GM13977 (cell line): ENCODE results near the gene ZNF235.

Experiments used
- DNase-seq: peaks from one replicate; pipeline ENCODE4 v3.0.0; 2012; ENCODE audit warnings: low spot score
- CTCF ChIP-seq: IDR thresholded peaks from 2 replicates; pipeline ENCODE4 v1.5.1; 2012; ENCODE audit warnings: mild to moderate bottlenecking, control low read depth; ENCODE audit not compliant: insufficient read depth; ENCODE audit errors: extremely low read depth, missing control alignments
- in situ Hi-C: fragments of 300-500 bp; cut with MboI; formaldehyde crosslinking; loops from one replicate; pipeline ENCODE4 v1.12.0; 2022; ENCODE audit warnings: low sequenced_read_pairs, low pct_unique_long_range_greater_than_20kb, mixed read lengths, inconsistent platforms; ENCODE audit not compliant: unreplicated experiment

Gene ZNF235

DNA sequence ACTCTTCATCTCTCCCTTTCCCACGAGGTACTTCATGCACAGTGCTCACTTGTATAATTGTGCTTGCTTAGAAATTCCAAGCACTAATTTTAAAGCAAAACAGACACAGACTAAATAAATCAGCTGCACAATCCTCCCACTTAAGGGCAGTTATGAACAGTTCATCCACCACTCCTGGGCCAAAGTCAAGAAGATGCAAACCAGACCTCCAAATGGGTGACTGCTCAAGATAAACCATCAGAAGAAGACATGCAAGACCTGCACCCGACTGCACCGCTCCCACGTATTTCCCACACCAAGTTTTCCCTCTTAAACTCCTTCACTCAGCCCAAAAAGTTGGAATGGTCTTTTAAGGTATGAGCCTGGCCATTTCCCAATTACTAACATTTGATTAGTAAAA is 19.9 kb downstream of the ZNF235 start:
- no peak for TF ChIP-seq CTCF
- in situ Hi-C loops = no loop called here
- DNase-seq = no peak

DNA sequence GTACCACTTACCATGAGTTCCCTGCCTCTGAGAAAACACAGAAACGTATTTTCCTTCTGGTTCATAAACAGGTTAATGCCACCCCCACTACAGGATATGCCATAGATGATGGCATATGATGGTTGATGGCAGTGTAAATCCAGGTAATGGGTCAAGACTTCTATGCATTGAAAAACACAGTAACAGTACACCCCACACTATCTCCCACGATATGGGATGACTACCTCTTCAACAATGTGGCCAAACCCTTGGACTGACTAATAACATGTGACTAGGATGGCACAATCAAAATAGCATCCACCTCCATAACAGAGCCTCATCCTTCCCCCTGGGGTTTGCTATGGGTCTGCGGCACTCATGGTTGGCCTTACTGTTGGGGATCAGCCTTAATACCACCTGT is 22.0 kb downstream of the ZNF235 start:
- no peak for DNase-seq
- no peak for TF ChIP-seq CTCF
- in situ Hi-C loops = no loop called here

GRCh38 chr19:44280916-44281315 is 23.9 kb downstream of the ZNF235 start:
- in situ Hi-C loops = no loop called here
- DNase-seq = no peak
- TF ChIP-seq CTCF = no peak

- DNase-seq = no peak
- in situ Hi-C loops = no loop called here
- TF ChIP-seq CTCF = no peak
Observed at GRCh38 chr19:44278181-44278690, 26.6 kb downstream of the ZNF235 start.

DNA sequence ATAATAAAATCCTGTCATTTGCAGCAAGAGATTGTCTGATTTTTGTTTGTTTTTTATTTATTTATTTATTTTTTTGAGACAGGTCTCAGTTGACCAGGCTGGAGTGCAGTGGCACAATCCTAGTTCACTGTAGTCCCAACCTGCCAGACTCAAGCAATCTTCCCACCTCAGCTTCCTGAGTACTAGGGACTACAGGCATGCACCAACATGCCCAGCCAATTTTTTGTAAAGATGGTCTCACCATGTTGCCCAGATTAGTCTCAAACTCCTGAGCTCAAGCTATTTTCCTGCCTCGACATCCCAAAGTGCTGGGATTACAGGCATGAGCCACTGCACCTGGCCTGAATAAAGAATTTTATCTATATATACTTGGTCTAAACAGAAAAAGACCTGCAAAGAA is 27.5 kb downstream of the ZNF235 start:
- DNase-seq = no peak
- TF ChIP-seq CTCF = no peak
- in situ Hi-C loops = no loop called here

GRCh38 chr19:44260695-44261446 is 44.0 kb downstream of the ZNF235 start:
- TF ChIP-seq CTCF = no peak
- DNase-seq = no peak
- in situ Hi-C loops = no loop called here
